Retinal pigment epithelial cell (primary cell): ENCODE data around the gene TTC39C.

Source experiments
- DNase-seq: peaks from one replicate; pipeline ENCODE4 v3.0.0-alpha.2; 2010; ENCODE audit warnings: low read depth
- H3K4me3 ChIP-seq: 2 replicates; pipeline ENCODE4 v1.5.1; 2011; ENCODE audit warnings: mild to moderate bottlenecking, low read length, control low read depth, moderate library complexity
- TF ChIP-seq, protein P1 (sequence below): conservative IDR thresholded peaks from 2 replicates; pipeline ENCODE4 v1.5.1; 2011; ENCODE audit warnings: low read depth, low read length, control low read depth, inconsistent platforms

The TTC39C gene

GRCh38 chr18:24014062-24014985 is at the start of gene TTC39C:
Gene TTC39C, plus strand, starts transcription at chr18:24014754. Its CDS starts 118 bp downstream, at chr18:24014872.
- peak within 1 kb of the TSS; percentile 78 for H3K4me3 ChIP-seq
- TF ChIP-seq, protein P1, sequence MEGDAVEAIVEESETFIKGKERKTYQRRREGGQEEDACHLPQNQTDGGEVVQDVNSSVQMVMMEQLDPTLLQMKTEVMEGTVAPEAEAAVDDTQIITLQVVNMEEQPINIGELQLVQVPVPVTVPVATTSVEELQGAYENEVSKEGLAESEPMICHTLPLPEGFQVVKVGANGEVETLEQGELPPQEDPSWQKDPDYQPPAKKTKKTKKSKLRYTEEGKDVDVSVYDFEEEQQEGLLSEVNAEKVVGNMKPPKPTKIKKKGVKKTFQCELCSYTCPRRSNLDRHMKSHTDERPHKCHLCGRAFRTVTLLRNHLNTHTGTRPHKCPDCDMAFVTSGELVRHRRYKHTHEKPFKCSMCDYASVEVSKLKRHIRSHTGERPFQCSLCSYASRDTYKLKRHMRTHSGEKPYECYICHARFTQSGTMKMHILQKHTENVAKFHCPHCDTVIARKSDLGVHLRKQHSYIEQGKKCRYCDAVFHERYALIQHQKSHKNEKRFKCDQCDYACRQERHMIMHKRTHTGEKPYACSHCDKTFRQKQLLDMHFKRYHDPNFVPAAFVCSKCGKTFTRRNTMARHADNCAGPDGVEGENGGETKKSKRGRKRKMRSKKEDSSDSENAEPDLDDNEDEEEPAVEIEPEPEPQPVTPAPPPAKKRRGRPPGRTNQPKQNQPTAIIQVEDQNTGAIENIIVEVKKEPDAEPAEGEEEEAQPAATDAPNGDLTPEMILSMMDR: no peak
- DNase-seq: no peak

- no peak for DNase-seq
- TF ChIP-seq, protein P1: no peak
- no peak overlapping the region for H3K4me3 ChIP-seq
These were observed 47.6 kb upstream of the TTC39C start for GRCh38 chr18:23966909-23967308.

GRCh38 chr18:23967321-23968089 is 47.0 kb upstream of the TTC39C start:
- TF ChIP-seq, protein P1: no peak
- DNase-seq: no peak
- no peak overlapping the region for H3K4me3 ChIP-seq

GRCh38 chr18:23968638-23969604 is 45.6 kb upstream of the TTC39C start:
- no peak overlapping the region for H3K4me3 ChIP-seq
- no peak for DNase-seq
- TF ChIP-seq, protein P1: no peak

GRCh38 chr18:23969664-23970063 is 44.9 kb upstream of the TTC39C start:
- TF ChIP-seq, protein P1: no peak
- DNase-seq: no peak
- H3K4me3 ChIP-seq: no peak overlapping the region
